ENCODE results near the gene KCNN3.
"Not testable (repeated sequence)": the region's sequence is repeated elsewhere in the genome, so short reads cannot be mapped to it uniquely, and the experiment has no call there.

The KCNN3 gene

GRCh38 chr1:154870115-154870571 lies at the start of gene KCNN3:
Gene KCNN3, minus strand, starts transcription at chr1:154870281. Its CDS starts 317 bp downstream, at chr1:154869964.
- DNase-seq (ENCODE audit: low read depth in 4 of 4, low spot score in 1 of 4) = peak; percentile 35 to 70 (median 61)

DNA sequence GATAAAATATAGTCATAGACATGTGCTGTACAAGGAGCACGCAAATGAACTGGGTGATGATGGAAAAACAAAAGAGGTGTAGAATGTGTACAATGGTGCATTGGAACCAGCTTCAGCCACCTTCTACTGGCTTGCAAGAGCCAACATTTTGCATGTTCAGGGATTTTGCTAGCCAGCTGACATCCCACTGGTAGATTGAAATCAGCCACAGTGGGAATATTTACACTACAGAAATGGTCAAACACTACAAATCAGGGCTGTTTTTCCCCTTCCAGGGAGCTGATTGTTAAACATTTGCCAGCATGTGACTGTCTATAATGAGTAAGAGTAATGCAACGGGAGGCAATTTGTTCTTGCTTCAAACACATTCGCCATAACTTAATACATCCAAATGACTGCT lies 43.2 kb upstream of the KCNN3 start:
- no peak for DNase-seq (ENCODE audit: low read depth in 4 of 4, low spot score in 1 of 4)

GRCh38 chr1:154912755-154913154 lies 42.7 kb upstream of the KCNN3 start:
- no peak for DNase-seq (ENCODE audit: low read depth in 4 of 4, low spot score in 1 of 4)

DNA sequence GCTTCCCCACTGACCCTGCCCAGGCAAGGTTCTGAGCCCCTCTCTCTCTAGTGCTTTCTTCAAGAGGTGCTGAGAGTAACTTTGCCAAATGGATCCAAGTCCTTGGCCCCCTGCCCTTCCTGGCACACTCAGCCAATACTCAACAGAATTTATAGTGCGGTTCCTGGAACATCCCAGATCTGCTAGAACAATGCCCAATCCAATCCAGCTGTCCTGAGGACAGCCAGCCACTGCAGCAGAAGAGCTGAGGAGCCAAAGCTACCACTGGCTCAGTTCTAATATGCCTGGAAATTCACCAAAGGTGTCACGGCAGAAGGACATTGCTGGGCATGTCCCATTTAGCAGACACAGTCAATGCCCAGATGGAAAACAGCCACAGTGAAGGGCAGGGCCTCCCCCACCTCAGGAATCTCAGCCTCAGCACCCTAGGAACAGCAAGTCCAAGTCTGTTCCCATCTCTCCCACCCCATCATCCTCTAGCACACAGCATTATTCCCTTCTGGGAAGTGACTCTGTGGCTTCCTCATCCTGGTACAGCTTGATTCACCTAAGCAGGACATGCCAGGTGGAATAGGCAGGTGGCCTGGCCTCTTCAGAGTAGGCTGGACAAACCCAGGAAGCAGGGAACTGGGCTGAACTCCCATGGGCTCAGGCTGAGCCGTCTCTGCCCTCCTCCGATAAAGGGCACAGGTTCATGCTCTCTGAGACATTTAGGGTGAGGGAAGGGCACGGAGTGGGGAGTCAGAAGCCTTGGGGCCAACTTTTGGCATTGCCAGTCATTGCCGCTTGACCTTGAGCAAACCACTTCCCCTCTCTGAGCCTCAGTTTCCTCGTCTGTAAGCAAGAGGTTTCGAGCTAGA lies 41.8 kb upstream of the KCNN3 start:
- DNase-seq (ENCODE audit: low read depth in 4 of 4, low spot score in 1 of 4) = no peak

GRCh38 chr1:154910851-154911250 lies 40.8 kb upstream of the KCNN3 start:
- DNase-seq (ENCODE audit: low read depth in 4 of 4, low spot score in 1 of 4) = no peak

- no peak for DNase-seq (ENCODE audit: low read depth in 4 of 4, low spot score in 1 of 4)
Measured at GRCh38 chr1:154908937-154909336, 38.9 kb upstream of the KCNN3 start.

- DNase-seq (ENCODE audit: low read depth in 4 of 4, low spot score in 1 of 4) = not testable (repeated sequence)
Measured at GRCh38 chr1:154908129-154908528, 38.0 kb upstream of the KCNN3 start.

GRCh38 chr1:154906621-154907081 lies 36.6 kb upstream of the KCNN3 start:
- DNase-seq (ENCODE audit: low read depth in 4 of 4, low spot score in 1 of 4) = no peak

GRCh38 chr1:154902938-154903566 lies 33.0 kb upstream of the KCNN3 start:
- no peak for DNase-seq (ENCODE audit: low read depth in 4 of 4, low spot score in 1 of 4)

- DNase-seq (ENCODE audit: low read depth in 4 of 4, low spot score in 1 of 4) = no peak
Measured at GRCh38 chr1:154901591-154901990, 31.5 kb upstream of the KCNN3 start.

DNA sequence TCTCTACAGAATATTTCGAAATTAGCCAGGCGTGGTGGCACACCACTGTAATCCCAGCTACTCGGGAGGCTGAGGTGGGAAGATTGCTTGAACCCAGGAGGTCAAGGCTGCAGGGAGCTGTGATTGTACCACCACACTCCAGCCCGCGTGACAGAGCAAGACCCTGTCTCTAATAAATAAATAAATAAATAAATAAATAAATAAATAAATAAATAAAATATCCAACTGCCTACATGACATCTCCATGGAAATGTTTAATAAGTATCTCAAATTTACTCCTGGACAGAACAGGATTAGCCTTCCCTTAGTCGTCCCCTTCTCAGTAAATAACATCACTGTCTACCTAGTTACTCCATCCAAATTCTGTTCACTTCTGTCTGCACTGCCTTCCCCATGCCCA lies 29.0 kb upstream of the KCNN3 start:
- DNase-seq (ENCODE audit: low read depth in 4 of 4, low spot score in 1 of 4) = no peak

GRCh38 chr1:154896771-154897286 lies 26.7 kb upstream of the KCNN3 start:
- no peak for DNase-seq (ENCODE audit: low read depth in 4 of 4, low spot score in 1 of 4)

DNA sequence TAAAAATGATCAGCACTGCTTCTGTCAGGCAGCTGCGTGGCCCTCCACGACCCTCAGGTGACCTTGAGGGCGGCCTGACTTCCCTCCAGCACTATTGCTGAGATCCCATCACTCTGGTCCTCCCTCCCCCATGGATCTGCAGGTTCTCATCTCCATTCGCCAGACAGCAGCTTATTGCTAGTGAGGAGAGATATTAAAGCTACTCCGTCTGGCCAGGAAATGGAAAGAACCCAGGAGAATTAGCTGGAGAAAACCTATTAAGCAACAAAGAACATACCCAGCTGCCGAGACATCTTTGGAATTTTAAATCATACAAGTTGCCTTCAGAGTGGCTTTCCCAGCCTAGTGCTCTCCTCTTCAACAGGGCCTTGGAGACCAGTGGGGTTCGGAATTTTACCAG lies 25.7 kb upstream of the KCNN3 start:
- DNase-seq (ENCODE audit: low read depth in 4 of 4, low spot score in 1 of 4) = no peak

- DNase-seq (ENCODE audit: low read depth in 4 of 4, low spot score in 1 of 4) = no peak
Measured at GRCh38 chr1:154891452-154891851, 21.4 kb upstream of the KCNN3 start.

DNA sequence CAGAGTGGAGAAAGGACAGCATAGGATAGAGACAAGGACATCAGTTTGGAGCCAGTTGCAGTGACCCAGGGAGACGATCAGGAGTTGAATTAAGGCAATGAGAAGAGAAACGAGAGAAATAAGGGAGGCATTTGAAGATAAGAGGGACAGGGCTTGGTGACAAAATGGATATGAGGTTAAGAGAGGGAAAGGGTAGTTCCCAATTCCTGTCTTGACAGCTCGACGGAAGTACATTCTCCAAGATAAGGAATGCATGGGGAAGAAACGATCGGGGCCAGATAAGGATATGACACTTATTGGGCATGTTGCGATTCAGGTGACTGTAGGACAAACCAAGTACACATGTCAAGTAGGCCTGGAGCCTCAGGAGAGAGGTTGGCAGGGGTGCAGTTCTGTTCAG lies 18.7 kb upstream of the KCNN3 start:
- no peak for DNase-seq (ENCODE audit: low read depth in 4 of 4, low spot score in 1 of 4)

DNA sequence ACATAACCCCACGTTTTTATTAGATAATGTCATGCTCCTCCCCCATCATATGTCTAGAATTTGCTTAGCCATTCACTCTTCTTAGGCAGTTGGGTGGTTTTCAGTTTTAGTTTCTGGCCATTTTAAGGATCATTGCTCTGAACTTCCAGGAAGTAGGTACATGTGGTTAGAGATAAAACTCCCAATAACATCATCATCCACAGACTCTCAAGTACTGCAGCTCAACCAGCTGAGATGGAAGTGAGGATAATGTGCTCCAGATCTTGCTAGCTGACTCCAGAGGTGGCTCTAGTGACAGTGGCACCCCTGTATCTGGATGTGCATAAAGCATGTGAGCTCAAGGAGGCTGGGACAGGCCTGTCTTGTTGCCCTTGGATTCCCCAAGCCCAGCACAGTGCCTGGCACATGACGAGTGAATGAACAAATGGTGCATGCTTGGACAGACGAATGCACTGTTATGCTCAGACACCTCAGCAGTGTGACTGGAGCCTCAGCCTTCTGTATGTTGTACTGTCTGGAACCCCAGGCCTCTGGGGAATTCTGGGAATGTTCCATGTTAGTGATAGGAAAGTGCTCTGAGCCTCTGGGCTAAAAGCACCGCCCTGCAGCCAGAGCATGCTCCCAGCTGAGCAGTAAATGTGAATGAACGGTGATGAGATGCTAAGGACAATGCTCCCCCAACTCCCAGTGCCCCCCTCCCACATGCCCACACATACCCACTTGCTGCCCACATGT lies 16.4 kb upstream of the KCNN3 start:
- no peak for DNase-seq (ENCODE audit: low read depth in 4 of 4, low spot score in 1 of 4)

GRCh38 chr1:154884869-154885701 lies 15.0 kb upstream of the KCNN3 start:
- DNase-seq (ENCODE audit: low read depth in 4 of 4, low spot score in 1 of 4) = no peak

- DNase-seq (ENCODE audit: low read depth in 4 of 4, low spot score in 1 of 4) = no peak
Measured at GRCh38 chr1:154883919-154884868, 14.1 kb upstream of the KCNN3 start.

- DNase-seq (ENCODE audit: low read depth in 4 of 4, low spot score in 1 of 4) = no peak
Measured at GRCh38 chr1:154881820-154882535, 11.9 kb upstream of the KCNN3 start.
